ENCODE data around the gene FBXW9.
"Not testable (repeated sequence)": the region's sequence is repeated elsewhere in the genome, so short reads cannot be mapped to it uniquely, and the experiment has no call there.

FBXW9 gene

DNA sequence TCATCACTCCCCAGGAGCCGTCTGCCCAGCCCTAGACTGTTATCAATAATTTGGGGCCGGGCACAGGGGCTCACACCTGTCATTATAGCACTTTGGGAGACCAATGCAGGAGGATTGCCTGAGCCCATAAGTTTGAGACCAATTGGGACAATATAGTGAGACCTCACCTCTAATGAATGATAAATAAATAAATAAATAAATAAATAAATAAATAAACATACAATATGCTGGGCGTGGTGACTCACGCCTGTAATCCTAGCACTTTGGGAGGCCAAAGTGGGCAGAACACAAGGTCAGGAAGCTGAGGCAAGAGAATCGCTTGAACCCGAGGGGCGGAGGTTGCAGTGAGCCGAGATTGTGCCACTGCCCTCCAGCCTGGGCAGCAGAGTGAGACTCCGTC is 16.9 kb upstream of the FBXW9 start:
- DNase-seq, result not testable (repeated sequence)

DNA sequence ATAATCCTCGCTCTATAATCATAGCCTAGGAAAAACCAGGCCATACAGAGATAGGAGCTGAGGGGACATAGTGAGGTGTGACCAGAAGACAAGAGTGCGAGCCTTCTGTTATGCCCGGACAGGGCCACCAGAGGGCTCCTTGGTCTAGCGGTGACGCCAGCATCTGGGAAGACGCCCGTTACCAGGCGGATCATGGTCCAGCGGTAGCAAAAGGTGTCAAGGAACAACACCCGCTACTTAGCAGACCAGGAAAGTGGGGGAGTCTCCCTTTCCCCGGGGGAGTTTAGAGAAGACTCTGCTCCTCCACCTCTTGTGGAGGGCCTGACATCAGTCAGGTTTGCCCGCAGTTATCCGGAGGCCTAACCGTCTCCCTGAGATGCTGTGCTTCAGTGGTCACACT is 15.6 kb upstream of the FBXW9 start:
- DNase-seq, result not testable (repeated sequence)

DNA sequence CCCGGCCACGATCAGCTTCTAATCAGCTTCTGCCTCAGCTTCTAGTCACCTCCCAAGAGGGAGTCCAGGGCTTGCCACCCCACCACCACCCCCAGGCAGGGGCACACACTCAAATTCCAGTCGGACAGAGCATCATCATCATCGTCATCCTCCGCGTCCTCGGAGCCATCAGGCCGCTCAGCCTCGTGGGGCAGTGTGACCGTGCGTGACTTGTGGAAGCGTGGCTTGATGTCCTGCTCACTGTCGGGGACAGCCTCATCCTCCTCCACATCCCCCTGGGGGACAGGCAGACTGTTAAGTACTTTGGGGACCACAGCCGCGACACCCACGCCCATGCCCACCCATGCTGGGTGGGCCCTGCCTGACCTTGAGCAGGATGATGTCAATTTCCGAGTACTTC is 14.8 kb upstream of the FBXW9 start:
- no peak for DNase-seq

DNA sequence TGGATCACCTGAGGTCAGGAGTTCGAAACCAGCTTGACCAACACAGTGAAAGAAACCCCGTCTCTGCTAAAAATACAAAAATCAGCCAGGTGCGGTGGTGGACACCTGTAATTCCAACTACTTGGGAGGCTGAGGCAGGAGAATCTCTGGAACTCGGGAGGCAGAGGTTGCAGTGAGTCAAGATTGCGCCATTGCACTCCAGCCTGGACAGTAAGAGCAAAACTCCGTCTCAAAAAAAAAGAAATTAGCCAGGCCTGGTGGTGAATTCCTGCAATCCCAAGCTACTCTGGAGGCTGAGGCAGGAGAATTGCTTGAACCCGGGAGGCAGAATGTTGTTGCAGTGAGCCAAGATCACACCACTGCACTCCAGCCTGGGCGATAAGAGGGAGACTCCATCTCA is 12.2 kb upstream of the FBXW9 start:
- DNase-seq, result no peak

DNA sequence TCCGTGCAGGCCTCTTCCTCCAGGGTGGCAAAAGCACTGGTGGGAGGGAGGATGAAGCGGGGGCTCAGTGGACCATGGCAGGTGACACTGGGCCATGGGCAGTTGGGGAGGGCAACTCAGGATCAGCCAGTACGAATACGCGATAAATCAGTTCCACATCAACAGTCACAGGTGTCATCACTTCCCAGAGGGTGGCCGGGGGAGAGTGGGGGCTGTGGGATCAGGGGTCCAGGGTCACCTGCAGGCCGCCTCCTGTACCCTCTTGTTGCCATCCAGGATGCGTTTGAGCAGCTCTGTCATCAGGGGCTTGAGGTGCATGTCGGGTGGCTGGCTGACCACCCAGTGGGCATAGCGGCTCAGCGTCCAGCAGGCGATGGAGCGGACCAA is 9.9 kb upstream of the FBXW9 start:
- no peak for DNase-seq

DNA sequence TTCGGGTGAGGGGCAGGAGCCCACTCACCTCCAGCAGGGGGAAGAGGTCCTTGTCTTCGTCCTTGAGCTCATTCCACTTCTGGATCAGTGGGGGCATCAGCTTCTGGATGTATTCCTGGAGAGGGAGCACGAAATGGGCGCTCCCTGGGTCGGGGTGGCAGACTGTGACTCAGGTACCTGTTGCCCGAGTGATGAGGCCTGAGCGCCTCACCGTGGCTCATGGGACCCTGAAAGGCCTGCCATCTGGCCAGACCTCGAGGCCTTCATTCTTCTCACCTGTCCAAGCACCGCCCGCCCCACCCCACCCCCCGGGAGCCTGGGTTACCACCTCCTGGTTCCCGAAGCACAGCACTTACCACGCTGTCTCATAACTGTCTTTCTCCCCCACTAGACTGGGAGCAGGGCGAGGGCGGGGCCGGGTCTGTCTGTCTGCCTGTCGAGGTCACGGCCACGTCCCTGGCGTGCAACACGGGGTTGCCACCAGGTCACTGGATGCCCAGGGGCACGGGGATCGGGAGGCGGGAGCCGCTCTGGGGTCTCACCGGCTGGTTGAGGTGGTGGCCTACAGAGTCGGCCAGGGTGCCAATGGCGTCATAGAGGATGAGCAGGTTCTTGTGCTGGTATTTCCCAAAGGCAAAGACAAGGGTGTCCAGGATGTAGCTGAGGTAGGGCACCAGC is 9.4 kb upstream of the FBXW9 start:
- no peak for DNase-seq

DNA sequence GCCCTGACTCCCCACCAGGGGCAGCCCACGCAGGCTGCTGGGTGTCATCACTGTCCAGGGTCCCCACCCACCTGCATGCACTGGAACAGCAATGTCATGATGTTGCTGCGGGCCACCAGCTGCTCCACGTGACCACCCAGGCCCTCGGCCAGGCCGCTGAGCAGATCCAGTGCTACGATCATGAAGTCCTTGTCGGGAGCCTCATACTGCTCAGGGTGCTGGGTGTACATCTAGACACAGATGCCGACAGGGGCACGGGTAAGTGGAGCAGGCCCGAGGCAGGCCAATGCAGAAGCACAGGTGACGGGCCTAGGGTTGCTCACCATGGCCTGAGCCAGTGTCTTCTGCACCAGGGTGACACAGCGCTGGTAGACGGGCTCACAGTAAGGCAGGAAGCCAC is 8.7 kb upstream of the FBXW9 start:
- DNase-seq, result no peak

DNA sequence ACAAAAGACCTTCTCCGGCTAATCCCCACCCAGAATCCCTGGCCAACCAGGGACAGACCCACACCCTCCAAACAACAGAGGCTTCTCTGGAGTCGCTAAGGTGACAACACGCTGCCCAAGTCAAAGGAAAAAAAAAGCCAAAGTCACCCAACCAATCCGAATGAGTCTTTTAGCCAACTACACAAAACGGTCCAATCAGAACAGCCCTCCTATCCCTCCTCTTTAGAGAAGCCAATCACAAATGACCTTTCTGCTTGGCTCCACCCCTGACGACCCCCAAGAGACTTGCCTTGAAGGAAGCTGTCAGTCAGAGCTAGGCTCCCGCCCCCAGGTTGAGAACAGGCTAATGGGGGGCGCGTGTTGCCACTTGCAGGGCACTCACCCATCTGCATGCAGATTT is 6.6 kb upstream of the FBXW9 start:
- DNase-seq, result no peak

DNA sequence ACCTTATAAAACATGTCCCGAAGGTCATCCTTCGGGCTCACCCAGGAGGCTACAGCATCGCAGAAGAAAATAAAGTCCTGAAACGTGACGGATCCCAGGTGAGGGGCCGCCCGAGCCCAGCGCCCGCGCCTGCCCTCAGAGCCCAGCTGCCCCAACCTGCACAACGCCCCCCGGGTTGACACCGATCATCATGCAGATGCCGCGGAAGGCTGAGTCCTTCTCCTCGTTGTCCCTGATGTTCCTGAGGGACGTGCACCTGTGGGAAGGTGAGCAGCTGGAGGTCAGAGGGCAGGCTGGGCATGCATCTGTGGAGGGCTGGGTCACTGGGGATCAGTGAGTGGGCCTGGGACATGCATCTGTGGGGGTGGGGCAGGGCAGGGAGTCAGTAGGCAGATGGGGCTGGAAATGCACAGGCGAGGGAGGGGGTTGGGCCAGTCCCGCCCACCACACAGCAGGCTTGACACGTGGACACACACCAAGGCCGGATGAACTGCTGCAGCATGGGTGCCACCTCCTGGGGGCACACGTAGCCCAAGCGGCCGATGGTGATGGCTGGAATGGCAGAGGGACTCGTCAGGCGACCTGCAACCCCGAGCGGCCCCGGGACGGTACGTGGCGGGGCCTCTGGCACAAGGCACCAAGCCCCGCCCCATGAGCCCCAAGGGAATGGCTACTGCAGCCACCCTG is 5.3 kb upstream of the FBXW9 start:
- DNase-seq, result no peak

DNA sequence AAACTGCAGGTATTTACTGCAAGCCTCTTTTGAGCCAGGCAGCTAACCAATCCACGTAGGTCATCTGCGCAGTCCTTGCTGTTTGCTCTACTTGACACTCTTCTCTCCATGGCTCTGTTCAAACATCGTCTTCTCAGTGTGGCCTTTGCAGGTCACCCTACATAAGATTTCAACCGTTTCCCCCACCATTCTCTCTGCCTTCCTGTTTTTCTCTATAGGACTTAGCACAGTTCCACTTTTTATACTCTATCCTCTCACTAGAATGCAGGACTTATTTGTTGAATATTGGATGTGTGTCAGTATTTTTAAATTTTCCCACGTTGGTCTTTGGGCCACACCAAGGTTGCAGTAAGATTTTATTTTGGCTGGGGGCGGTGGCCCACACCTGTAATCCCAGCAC is 1.7 kb upstream of the FBXW9 start:
- DNase-seq, result no peak

DNA sequence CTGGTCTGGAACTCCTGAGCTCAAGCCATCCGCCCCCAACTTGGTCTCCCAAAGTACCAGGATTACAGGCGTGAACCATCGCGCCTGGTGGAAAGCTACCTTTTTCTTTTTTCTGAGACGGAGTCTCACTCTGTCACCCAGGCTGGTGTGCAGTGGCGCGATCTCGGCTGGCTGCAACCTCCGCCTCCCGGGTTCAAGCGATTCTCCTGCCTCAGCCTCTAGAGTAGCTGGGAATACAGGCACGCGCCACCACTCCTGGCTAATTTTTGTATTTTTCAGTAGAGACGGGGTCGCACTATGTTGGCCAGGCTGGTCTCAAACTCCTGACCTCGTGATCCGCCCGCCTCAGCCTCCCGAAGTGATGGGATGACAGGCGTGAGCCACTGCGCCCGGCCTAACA is 994 bp upstream of the FBXW9 start:
- DNase-seq, result not testable (repeated sequence)

DNA sequence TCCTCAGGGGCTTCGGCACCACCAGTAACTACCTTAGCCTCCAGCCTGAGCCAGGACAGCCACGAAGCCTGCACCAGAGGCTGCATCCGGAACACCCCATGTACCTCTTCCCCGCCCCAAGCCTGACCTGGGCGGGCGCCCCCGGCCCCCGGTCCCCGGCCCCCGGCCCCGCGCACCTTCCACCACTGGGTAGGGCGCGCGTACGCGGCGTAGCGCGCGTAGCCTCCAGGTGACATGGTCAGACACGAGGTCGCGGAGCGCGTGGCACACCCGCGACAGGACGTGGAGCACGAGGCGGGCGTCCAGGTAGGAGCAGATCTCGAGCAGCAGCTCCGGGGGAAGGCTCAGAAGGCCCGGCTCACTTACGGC is 450 bp downstream of the FBXW9 start:
- no peak for DNase-seq

DNA sequence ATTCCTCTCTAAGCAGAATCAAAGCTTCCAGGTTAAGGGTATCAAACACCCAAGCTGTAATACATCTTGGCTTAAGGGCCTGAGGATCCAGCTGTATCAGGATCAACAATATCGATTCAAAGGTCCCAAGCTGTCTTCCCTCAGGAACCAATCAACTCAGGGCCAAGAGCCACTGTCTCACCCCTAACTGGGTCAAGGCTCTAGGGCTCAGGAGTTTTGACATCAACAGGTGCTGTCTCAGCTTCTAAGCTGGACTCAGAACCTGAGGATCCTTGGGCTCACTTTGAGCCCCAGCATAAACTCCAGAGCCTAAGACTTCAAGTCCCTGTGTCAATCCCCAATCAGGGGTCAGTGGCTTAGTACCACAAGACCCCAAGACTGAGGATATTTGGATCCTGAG is 917 bp downstream of the FBXW9 start:
- no peak for DNase-seq

DNA sequence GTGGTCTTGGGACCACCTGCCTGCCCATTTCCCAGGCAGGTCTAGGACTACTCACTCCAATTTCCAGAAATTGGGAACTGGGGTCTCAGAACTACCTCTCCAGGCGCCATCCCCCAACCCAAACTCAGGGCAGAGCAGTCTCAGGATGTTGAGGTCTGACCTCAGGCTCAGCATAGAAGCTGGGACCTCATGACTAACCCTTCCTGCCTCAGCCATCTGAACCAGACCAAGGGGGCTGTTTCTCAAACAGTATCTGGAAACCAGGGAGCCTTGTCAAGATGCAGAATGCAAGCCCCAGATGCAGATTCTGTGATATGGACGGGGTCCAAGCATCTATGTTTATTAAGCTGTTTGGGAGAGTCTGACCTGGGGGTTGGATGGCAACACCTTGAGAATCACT is 1.3 kb downstream of the FBXW9 start:
- DNase-seq, result no peak

DNA sequence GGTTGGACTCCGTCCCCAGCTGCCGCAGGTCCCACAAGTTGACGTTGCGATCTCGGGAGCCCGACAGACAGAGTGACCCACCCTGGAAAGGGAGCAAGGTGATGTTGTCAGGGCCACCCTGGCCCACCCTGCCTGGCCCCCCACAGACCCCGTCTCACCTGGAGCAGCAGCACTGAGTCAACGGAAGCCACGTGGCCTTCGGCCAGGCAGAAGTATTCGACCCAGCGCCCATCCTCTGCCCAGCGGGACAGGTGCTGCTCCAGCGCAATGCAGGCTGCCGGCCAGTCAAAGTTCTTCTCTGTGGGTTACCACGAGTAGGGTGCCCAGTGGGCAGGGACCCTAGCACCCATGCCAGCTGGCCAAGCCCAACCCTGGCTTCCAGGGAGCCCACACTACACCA is 1.8 kb downstream of the FBXW9 start:
- DNase-seq, result no peak

DNA sequence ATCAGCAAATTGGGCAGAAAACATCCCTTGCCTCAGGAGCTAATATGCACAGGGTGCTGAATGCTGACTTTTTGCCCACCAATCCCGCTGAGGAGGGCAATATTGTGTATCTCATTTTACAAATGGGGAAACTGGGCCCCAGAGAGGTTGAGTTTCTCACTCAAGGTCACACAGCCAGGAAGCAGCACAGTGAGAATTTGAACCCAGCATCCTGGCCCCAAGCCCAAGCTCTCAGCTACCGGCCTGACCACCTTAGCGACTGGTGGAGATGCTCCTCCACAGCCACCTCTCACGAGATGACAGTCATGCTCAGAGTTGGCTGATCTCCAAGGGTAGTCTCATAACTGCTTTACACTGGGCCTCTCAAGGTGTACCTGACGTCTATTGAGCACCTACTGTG is 3.5 kb downstream of the FBXW9 start:
- DNase-seq, result no peak

DNA sequence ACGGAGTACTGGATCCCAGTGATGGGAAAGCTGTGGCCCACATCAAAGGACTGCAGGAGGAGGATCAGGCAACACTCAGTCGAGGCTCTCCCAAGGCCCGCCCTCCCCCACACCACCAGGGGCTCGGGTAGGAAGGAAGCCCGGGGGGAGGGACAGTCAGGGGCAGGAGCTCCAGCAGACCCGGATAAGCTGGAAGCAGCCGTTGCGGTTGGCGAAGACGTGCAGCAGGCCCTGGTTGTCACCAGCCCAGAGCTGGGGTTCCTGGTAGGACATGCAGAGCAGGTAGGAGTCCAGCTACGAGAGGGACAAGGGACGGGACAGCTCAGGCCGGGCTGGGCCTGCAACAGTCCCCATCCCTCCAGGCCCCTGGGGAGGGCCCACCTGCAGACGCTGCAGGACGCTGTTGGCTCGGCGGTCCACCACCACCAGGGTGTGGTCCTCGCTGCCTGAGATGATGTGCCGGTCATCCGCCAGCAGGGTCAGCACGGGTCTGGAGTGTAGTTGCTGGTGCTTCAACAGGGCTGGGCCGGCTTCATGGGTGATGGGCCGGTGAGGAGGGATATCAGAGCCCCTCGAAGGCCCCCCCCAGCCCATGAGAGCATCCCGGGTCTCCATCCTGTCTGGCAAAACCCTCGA is 6.7 kb downstream of the FBXW9 start:
- DNase-seq, result no peak

DNA sequence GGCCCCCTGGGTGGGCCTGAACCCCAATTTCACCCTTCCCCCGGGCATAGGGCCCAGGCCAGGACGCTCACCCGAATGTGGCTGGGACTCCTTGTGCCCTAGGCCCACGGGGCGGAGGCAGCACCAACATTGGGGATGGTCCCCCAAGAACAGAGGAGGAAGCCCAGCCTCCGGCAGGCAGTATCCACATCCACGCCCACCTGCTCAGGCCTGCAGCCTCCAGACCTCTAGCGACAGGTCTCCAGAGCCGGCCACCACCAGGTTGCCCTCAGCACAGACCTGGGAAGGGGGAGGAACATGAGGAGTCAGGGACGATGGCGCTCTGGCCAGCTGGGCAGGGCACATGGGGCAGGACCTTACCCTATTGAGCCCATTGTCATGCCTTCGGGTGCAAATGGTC is 7.4 kb downstream of the FBXW9 start:
- no peak for DNase-seq

DNA sequence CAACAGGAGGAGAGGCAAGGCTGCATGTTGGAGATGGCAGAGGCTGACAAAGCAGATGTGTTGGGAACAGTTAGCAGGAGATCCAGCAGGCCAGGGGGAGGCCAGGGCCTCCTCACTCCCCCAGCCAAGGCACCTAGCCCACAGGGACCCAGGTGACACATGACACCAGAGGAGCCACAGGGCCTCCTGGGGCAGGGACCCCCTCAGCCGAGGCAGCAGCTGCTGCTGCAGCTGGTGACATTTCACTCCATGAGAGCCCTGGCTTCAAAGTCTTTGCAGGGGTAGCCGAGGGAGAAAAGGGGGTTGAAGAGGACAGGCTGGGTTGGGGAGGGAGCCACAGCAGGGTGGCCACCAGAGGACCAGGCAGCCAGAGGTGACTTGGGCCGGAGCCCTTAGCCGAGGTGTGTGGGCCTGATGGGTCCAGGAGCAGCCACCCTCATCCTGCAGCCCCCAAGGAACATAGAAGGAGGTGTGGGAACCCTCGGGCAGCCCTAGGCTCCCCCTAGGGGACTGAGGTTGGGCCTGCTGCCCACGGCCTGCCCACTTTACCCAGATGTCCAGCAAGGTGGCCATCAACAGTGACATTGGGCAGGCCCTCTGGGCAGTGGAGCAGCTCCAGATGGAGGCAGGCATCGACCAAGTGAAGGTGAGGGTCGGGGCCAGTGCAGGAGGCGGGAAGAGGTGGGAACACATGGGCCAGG is 8.8 kb downstream of the FBXW9 start, which contains the start of gene GNG14:
GNG14 (plus strand) TSS at position 503 of the 701 bp plus-strand sequence; CDS start at position 554, 51 bp downstream.
- DNase-seq, result no peak

DNA sequence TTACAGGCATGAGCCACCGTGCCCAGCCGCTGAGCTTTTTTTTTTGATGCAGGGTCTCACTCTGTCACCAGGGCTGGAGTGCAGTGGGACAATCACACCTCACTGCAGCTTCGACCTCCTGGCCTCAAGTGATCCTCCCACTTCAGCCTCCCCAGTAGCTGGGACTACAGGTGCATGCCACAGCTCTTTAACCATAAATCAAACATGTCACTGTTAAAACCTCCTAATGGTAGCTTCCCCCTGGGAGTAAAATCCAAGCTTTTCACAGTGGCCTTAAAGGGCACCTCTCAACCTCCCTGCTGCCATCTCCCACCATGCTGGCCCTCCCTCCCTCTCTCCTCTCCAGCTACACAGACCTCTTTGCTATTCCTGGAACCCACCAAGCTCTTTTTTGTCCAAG is 10.6 kb downstream of the FBXW9 start:
- DNase-seq, result no peak

DNA sequence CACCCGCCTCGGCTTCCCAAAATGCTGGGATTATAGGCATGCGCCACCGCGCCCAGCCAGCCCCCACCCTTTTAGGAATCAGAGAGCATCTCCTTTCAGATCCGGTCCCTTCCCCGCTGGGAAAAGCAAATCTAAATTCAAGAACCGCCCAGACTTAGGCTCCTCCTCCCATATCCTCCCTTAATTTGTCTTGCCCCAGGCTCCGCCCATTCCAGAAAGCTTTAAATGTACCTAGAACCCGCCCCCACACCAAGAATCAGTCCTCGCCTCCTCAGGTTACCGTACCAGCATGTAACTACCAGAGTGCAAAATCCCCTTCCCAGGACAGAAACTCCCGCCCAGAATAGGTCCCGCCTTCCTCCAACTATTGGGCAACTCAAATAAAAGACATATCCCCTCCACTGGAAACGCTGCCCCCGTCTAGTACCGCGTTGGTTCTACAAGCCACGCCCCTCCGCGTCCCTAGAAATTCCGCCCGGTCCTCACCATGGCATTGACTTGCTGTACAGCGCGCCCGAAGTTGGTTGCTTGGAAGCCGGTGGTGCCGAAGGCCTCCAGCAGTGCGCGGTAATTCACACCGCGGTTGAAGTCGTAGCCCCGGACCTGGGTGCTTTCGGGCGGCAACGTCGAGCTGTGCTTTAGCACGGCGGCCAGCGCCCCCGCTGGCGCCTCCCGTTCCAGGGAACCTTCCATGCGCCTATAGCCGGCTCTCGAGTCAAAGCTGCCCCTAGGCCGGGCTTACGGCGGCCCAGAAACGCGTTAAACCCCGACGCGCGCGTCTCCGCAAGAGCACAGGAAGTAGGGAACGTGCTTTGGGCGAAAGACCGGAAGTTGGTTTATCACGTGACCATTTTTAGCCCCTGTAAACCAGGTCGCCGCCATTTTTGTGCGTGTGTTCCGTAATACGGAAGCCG is 15.1 kb downstream of the FBXW9 start, which contains the start of gene DHPS:
DHPS (minus strand) TSS at position 807 of the 914 bp plus-strand sequence; CDS start at position 693, 114 bp downstream.
- DNase-seq, result peak; percentile 89

DNA sequence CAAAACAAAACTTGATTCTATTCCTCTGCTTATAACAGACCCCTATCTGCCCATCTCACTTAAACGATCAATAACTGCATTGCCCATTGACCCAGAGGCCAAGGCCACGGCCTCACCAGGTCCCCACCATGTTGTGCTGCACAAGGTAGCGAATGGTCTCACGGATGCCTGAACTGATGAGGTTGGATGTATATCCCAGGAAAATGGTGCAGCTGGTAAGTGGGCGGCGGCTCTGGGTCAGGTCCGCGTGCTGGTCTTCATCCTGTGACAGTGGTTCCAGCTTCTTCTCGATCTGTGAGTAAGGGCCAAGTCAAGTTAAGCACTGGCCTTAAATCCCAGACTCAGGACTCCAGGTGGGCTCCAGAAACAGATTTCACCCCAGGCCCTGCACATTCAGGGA is 16.4 kb downstream of the FBXW9 start:
- DNase-seq, result no peak

DNA sequence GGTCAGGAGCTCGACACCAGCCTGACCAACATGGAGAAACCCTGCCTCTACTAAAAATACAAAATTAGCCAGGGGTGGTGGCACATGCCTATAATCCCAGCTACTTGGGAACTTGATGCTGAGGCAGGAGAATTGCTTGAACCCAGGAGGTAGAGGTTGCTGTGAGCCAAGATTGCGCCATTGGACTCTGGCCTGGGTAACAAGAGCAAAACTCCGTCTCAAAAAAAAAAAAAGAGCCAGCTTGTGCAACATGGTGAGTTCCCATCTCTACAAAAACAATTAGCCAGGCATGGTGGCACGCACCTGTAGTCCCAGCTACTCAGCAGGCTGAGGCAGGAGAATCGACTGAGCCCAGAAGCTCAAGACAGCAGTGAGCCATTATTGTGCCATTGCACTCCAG is 18.4 kb downstream of the FBXW9 start:
- not testable (repeated sequence) for DNase-seq
